HepG2 (cell line): ENCODE data around the gene TSNAXIP1. TPM values are rescaled to one million over a fixed set of nuclear protein-coding genes. Genes with fewer than 3 reads are reported as not detected.

ENCODE experiments used
- AGO1 ChIP-seq: fragments of 200-400 bp; formaldehyde crosslinking; IDR thresholded peaks from 2 replicates; pipeline ENCODE4 v1.6.1; 2017; ENCODE audit warnings: mild to moderate bottlenecking, low read depth, low read length, moderate library complexity; ENCODE audit not compliant: poor library complexity, severe bottlenecking
- ARID5B ChIP-seq: IDR thresholded peaks from 2 replicates; pipeline ENCODE4 v1.4.0; 2020; ENCODE audit warnings: mild to moderate bottlenecking, missing genetic modification reagents
- MIXL1 ChIP-seq: IDR thresholded peaks from 2 replicates; pipeline ENCODE4 v1.6.1; 2016
- NFE2L2 ChIP-seq: fragments of 150-350 bp; IDR thresholded peaks from 2 replicates; pipeline ENCODE4 v1.6.1; 2014; ENCODE audit warnings: low read length
- SIX1 ChIP-seq: sonication (generic); formaldehyde crosslinking; IDR thresholded peaks from 2 replicates; pipeline ENCODE4 v1.4.0; 2020; ENCODE audit warnings: missing genetic modification reagents, borderline replicate concordance
- SMAD9 ChIP-seq: sonication (generic); formaldehyde crosslinking; IDR thresholded peaks from 2 replicates; pipeline ENCODE4 v1.5.1; 2020; ENCODE audit warnings: mild to moderate bottlenecking, missing genetic modification reagents
- SRSF1 ChIP-seq: fragments of 200-400 bp; formaldehyde crosslinking; optimal IDR thresholded peaks from 2 replicates; pipeline ENCODE3; 2017; ENCODE audit warnings: mild to moderate bottlenecking, low read depth, low read length, moderate library complexity
- TFDP1 ChIP-seq: IDR thresholded peaks from 2 replicates; pipeline ENCODE4 v1.6.1; 2016; ENCODE audit warnings: missing compliant biosample characterization, missing genetic modification reagents, borderline replicate concordance
- WIZ ChIP-seq: sonication (generic); formaldehyde crosslinking; IDR thresholded peaks from 2 replicates; pipeline ENCODE4 v1.5.1; 2020; ENCODE audit warnings: mild to moderate bottlenecking, missing genetic modification reagents
- ZBTB38 ChIP-seq: sonication (generic); formaldehyde crosslinking; IDR thresholded peaks from 2 replicates; pipeline ENCODE4 v1.5.1; 2020; ENCODE audit warnings: mild to moderate bottlenecking, missing genetic modification reagents
- ZFP36L1 ChIP-seq: sonication (generic); formaldehyde crosslinking; IDR thresholded peaks from 2 replicates; pipeline ENCODE4 v1.8.0; 2022; ENCODE audit warnings: mild to moderate bottlenecking, missing genetic modification reagents, moderate library complexity
- ZNF230 ChIP-seq: sonication (generic); formaldehyde crosslinking; IDR thresholded peaks from 2 replicates; pipeline ENCODE4 v1.4.0; 2020; ENCODE audit warnings: mild to moderate bottlenecking, missing genetic modification reagents
- ZNF629 ChIP-seq: sonication (generic); formaldehyde crosslinking; conservative IDR thresholded peaks from 2 replicates; pipeline ENCODE4 v1.5.0; 2020; ENCODE audit warnings: missing genetic modification reagents
- ZNF703 ChIP-seq: sonication (generic); formaldehyde crosslinking; IDR thresholded peaks from 2 replicates; pipeline ENCODE4 v1.5.1; 2020; ENCODE audit warnings: missing genetic modification reagents, mild to moderate bottlenecking, moderate library complexity, borderline replicate concordance
- ZSCAN31 ChIP-seq: sonication (generic); formaldehyde crosslinking; IDR thresholded peaks from 2 replicates; pipeline ENCODE4 v1.5.0; 2020; ENCODE audit warnings: low read depth, mild to moderate bottlenecking, missing genetic modification reagents
- polyA plus RNA-seq, 8 experiments: library from polyadenylated mRNA; depleted of rRNA in 3 of 8; stranded (reverse) in 7 of 8; unstranded in 1 of 8; fragments of >200 nt; fragmentation: Illumina TruSeq in 4 of 8; extraction: Trizol in 4 of 8; gene quantifications; 2 replicates each; pipeline versions ENCODE4 v1.2.1 to v1.2.3, GENCODE V29; 2011 to 2016; ENCODE audit warnings: low read depth in 4 of 8, missing spikeins in 1 of 8, mixed read lengths in 1 of 8; ENCODE audit not compliant: insufficient read depth in 1 of 8
- total RNA-seq, 5 experiments: library from RNA; depleted of rRNA; stranded (reverse); fragments of >200 nt; fragmentation: Illumina TruSeq; extraction: Trizol; gene quantifications; 2 replicates each; pipeline ENCODE4 v1.2.3, GENCODE V29; 2016; ENCODE audit warnings: low read depth in 1 of 5
- TF ChIP-seq, protein P1 (sequence below): sonication (generic); formaldehyde crosslinking; IDR thresholded peaks from 2 replicates; pipeline ENCODE4 v1.5.0; 2020; ENCODE audit warnings: mild to moderate bottlenecking, missing genetic modification reagents
- TF ChIP-seq, protein P2 (sequence below): sonication (generic); formaldehyde crosslinking; IDR thresholded peaks from 2 replicates; pipeline ENCODE4 v1.8.0; 2022; ENCODE audit warnings: missing genetic modification reagents, mild to moderate bottlenecking, inconsistent platforms, borderline replicate concordance

Gene TSNAXIP1
- total and polyA plus RNA-seq, 2 of the 13 experiments (the other 11 are each of a cell fraction or from before 2014, with no cell fraction given) = 0.37 to 0.86 TPM

DNA sequence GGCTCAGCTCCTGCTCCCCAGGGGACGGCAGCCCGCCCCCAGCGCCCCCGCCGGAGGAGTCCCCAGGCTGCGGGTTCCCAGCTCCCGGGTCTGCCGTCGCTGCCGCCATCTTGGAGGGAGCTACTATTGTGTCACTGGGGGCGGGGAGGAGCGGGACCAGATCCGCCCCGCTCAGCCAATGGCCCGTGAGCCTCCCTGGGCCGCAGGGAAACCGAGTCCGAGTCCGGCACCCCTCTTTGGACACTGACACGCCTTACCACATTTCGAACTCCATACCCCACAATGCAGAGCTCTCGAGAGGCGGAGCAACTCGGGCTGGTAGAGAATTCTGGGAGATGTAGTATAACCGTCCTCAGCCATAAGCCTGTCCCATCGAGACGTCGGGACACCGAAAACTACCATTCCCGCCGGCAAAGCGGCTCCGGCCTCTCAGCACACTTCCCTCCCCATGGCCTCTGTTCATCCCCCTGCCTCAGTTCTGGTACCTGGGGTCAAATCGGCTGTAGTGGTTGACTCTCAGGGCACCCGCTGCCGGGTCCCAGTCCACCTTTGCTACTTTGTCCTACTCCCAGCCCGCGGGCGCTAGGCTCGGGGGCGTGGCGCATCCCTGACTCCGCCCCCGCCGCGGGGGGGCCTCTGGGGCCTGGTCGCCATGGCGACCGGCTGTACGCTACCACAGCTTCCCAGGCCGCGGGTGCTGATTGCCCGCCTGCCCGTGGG lies at the start of gene TSNAXIP1, which contains the start of gene RANBP10 (continued):
- TF ChIP-seq ZSCAN31 (CRISPR knock-in tag) = peak; percentile 86
- TF ChIP-seq, protein P1, sequence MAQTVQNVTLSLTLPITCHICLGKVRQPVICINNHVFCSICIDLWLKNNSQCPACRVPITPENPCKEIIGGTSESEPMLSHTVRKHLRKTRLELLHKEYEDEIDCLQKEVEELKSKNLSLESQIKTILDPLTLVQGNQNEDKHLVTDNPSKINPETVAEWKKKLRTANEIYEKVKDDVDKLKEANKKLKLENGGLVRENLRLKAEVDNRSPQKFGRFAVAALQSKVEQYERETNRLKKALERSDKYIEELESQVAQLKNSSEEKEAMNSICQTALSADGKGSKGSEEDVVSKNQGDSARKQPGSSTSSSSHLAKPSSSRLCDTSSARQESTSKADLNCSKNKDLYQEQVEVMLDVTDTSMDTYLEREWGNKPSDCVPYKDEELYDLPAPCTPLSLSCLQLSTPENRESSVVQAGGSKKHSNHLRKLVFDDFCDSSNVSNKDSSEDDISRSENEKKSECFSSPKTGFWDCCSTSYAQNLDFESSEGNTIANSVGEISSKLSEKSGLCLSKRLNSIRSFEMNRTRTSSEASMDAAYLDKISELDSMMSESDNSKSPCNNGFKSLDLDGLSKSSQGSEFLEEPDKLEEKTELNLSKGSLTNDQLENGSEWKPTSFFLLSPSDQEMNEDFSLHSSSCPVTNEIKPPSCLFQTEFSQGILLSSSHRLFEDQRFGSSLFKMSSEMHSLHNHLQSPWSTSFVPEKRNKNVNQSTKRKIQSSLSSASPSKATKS = no peak
- TF ChIP-seq TFDP1 = 0 out of 2 replicates have a peak, but pooled peaks have one; percentile 19
- TF ChIP-seq ZNF703 = no peak
- peak; percentile 31; the same call in 1 of the 2 replicates for TF ChIP-seq ZBTB38
- TF ChIP-seq ZNF629 (CRISPR knock-in tag) = no peak
- no peak; the same call in none of the 2 replicates for TF ChIP-seq ZNF230 (CRISPR knock-in tag)
- TF ChIP-seq, protein P2, sequence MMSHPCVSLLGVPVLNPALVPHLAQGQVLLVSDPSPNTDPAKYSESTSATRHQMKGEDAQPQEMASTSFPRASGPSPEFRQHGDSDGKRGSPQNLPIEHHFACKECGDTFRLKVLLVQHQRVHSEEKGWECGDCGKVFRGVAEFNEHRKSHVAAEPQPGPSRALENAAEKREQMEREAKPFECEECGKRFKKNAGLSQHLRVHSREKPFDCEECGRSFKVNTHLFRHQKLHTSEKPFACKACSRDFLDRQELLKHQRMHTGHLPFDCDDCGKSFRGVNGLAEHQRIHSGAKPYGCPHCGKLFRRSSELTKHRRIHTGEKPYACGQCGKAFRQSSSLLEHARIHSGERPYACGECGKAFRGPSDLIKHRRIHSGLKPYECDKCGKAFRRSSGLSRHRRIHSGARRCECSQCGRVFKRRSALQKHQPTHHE (CRISPR knock-in tag) = peak; percentile 24
- 0 out of 2 replicates have a peak, but pooled peaks have one; percentile 26 for TF ChIP-seq MIXL1 (CRISPR knock-in tag)
- no peak for TF ChIP-seq AGO1
- peak; percentile 84 for TF ChIP-seq SMAD9 (CRISPR knock-in tag)
- no peak for TF ChIP-seq NFE2L2
- 0 out of 2 replicates have a peak, but pooled peaks have one; percentile 71 for TF ChIP-seq WIZ (CRISPR knock-in tag)
- no peak; the same call in 1 of the 2 replicates for TF ChIP-seq SIX1 (CRISPR knock-in tag)
- TF ChIP-seq ARID5B (CRISPR knock-in tag) = 0 out of 2 replicates have a peak, but pooled peaks have one; percentile 20
- TF ChIP-seq SRSF1 = peak; percentile 72
- TF ChIP-seq ZFP36L1 (CRISPR knock-in tag) = no peak; the same call in 1 of the 2 replicates
